ENCODE results near the gene TBX10. TPM values are rescaled to one million over a fixed set of nuclear protein-coding genes. Genes with fewer than 3 reads are reported as not detected.
A peak's percentile ranks its signal among the peaks of the same experiment; 100 is the strongest.

TBX10 gene
- total RNA-seq, 1 donor from 2014 or later, result not detected

- H3K27me3 Mint-ChIP-seq (ENCODE audit: low read depth, unreplicated experiment), result peaks cover 16% of the 10 kb centered on the region
- peaks cover 13% of the 10 kb centered on the region for H3K27me3 ChIP-seq (ENCODE audit: insufficient read depth, low read length)
- peak overlapping the region; percentile 55 for H3K4me2 ChIP-seq (ENCODE audit: low read length)
- peak overlapping the region; percentile 7 for H3K27ac Mint-ChIP-seq (ENCODE audit: unreplicated experiment)
- H3K9ac ChIP-seq (ENCODE audit: low read length), result no peak overlapping the region
- H3K9me3 ChIP-seq (ENCODE audit: insufficient read depth, low read depth, low read length), result no peaks in the 10 kb centered on the region
- FAIRE-seq, result no peak
- H3K36me3 Mint-ChIP-seq (ENCODE audit: low read depth, unreplicated experiment), result peaks cover 2% of the 10 kb centered on the region
- no peak overlapping the region for H3K4me3 ChIP-seq (ENCODE audit: insufficient read depth, low read depth, low read length)
- peaks cover 4% of the 10 kb centered on the region for H3K4me1 ChIP-seq (ENCODE audit: insufficient read depth, low read length)
- peaks cover 2% of the 10 kb centered on the region for H3K36me3 ChIP-seq (ENCODE audit: insufficient read depth, low read length)
- H2AFZ ChIP-seq (ENCODE audit: low read depth, low read length), result no peak overlapping the region
- no peak overlapping the region for H3K4me3 Mint-ChIP-seq (ENCODE audit: unreplicated experiment)
- TF ChIP-seq EZH2 (IDR thresholded peaks at IDR 0.05; ENCODE audit: insufficient read depth, low read length), result no peak
- TF ChIP-seq, protein P1, sequence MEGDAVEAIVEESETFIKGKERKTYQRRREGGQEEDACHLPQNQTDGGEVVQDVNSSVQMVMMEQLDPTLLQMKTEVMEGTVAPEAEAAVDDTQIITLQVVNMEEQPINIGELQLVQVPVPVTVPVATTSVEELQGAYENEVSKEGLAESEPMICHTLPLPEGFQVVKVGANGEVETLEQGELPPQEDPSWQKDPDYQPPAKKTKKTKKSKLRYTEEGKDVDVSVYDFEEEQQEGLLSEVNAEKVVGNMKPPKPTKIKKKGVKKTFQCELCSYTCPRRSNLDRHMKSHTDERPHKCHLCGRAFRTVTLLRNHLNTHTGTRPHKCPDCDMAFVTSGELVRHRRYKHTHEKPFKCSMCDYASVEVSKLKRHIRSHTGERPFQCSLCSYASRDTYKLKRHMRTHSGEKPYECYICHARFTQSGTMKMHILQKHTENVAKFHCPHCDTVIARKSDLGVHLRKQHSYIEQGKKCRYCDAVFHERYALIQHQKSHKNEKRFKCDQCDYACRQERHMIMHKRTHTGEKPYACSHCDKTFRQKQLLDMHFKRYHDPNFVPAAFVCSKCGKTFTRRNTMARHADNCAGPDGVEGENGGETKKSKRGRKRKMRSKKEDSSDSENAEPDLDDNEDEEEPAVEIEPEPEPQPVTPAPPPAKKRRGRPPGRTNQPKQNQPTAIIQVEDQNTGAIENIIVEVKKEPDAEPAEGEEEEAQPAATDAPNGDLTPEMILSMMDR (IDR thresholded peaks at IDR 0.05; ENCODE audit: insufficient read depth, low read depth, low read length), result peak; percentile 34
- H3K4me1 Mint-ChIP-seq (ENCODE audit: low read depth, unreplicated experiment), result no peaks in the 10 kb centered on the region
- H3K79me2 ChIP-seq (ENCODE audit: insufficient read depth, low read length), result no peaks in the 10 kb centered on the region
- peaks cover 2% of the 10 kb centered on the region for H3K9me3 Mint-ChIP-seq (ENCODE audit: unreplicated experiment)
- H4K20me1 ChIP-seq (ENCODE audit: insufficient read depth, low read length), result no peaks in the 10 kb centered on the region
- DNase-seq (ENCODE audit: low read depth), result no peak
- no peak overlapping the region for H3K27ac ChIP-seq (ENCODE audit: low read depth, low read length)
Observed at GRCh38 chr11:67613960-67614715, 25.4 kb downstream of the TBX10 start.

GRCh38 chr11:67613313-67613959 lies 26.1 kb downstream of the TBX10 start:
- Histone ChIP-seq H3K36me3 (ENCODE audit: insufficient read depth, low read length) (peaks cover 6% of the 10 kb centered on the region), H4K20me1 (ENCODE audit: insufficient read depth, low read length) (no peaks in the 10 kb centered on the region), H3K9me3 (ENCODE audit: insufficient read depth, low read depth, low read length) (no peaks in the 10 kb centered on the region), H3K27me3 (ENCODE audit: insufficient read depth, low read length) (peaks cover 13% of the 10 kb centered on the region), H3K79me2 (ENCODE audit: insufficient read depth, low read length) (peaks cover 2% of the 10 kb centered on the region), H3K4me1 (ENCODE audit: insufficient read depth, low read length) (peaks cover 4% of the 10 kb centered on the region), H3K4me3 (ENCODE audit: insufficient read depth, low read depth, low read length) (no peak overlapping the region), H3K9ac (ENCODE audit: low read length) (no peak overlapping the region), H2AFZ (ENCODE audit: low read depth, low read length) (no peak overlapping the region), H3K27ac (ENCODE audit: low read depth, low read length) (no peak overlapping the region), H3K4me2 (ENCODE audit: low read length) (peak overlapping the region; percentile 55)
- Mint-ChIP-seq H3K4me3 (ENCODE audit: unreplicated experiment) (no peak overlapping the region), H3K27ac (ENCODE audit: unreplicated experiment) (no peak overlapping the region), H3K36me3 (ENCODE audit: low read depth, unreplicated experiment) (peaks cover 2% of the 10 kb centered on the region), H3K9me3 (ENCODE audit: unreplicated experiment) (peaks cover 2% of the 10 kb centered on the region), H3K4me1 (ENCODE audit: low read depth, unreplicated experiment) (no peaks in the 10 kb centered on the region), H3K27me3 (ENCODE audit: low read depth, unreplicated experiment) (peaks cover 14% of the 10 kb centered on the region)
- FAIRE-seq, result no peak
- no peak for DNase-seq (ENCODE audit: low read depth)
- TF ChIP-seq EZH2 (IDR thresholded peaks at IDR 0.05; ENCODE audit: insufficient read depth, low read length), result no peak
- TF ChIP-seq, protein P1 (IDR thresholded peaks at IDR 0.05; ENCODE audit: insufficient read depth, low read depth, low read length), result no peak
